ENCODE measurements around the gene PPP4R4.
A peak's percentile ranks its signal among the peaks of the same experiment; 100 is the strongest.

PPP4R4 gene

DNA sequence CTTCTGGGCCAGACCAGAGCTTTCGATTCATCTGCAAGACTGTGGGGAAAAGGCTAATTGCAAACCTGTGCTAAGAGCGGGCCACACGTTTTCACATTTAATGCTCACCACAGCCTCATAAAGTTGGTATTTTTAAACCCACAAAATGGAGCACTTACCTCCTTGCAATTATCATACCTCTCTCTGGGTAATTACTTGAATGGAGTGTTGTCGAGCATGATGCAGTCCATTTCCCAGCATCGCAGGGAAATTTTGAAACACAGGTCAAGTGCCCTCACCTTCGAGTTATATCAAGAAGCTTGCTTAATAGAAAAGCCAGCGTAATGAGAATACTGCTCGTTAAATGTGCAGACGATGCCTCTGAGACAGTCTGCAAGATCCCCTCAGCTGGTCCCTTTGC is 35.9 kb upstream of the PPP4R4 start:
- TF ChIP-seq, protein P1, sequence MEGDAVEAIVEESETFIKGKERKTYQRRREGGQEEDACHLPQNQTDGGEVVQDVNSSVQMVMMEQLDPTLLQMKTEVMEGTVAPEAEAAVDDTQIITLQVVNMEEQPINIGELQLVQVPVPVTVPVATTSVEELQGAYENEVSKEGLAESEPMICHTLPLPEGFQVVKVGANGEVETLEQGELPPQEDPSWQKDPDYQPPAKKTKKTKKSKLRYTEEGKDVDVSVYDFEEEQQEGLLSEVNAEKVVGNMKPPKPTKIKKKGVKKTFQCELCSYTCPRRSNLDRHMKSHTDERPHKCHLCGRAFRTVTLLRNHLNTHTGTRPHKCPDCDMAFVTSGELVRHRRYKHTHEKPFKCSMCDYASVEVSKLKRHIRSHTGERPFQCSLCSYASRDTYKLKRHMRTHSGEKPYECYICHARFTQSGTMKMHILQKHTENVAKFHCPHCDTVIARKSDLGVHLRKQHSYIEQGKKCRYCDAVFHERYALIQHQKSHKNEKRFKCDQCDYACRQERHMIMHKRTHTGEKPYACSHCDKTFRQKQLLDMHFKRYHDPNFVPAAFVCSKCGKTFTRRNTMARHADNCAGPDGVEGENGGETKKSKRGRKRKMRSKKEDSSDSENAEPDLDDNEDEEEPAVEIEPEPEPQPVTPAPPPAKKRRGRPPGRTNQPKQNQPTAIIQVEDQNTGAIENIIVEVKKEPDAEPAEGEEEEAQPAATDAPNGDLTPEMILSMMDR (IDR thresholded peaks at IDR 0.05; ENCODE audit: borderline replicate concordance, insufficient read depth, low read depth, low read length) = no peak
- no peak overlapping the region for H3K4me3 ChIP-seq (ENCODE audit: low read depth, low read length)

DNA sequence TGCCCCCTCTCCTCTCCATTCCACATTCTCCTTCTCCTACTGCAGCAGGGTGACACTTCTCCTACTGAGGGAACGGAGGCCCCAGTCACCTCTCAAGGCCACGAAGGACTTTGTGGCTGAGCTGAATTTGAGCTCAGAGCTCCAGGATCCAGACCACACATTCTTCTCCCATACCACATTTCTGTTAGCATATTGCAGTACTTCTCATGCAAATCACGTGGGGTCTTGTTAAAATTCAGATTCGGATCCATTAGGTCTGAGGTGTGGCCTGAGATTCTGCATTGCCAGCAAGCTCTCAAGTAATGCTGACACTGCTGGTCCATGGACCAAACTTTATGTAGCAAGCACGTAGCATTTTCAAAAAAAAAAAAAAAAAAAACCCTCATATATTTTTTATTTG is 35.1 kb upstream of the PPP4R4 start:
- TF ChIP-seq, protein P1 (IDR thresholded peaks at IDR 0.05; ENCODE audit: borderline replicate concordance, insufficient read depth, low read depth, low read length) = no peak
- no peak overlapping the region for H3K4me3 ChIP-seq (ENCODE audit: low read depth, low read length)

DNA sequence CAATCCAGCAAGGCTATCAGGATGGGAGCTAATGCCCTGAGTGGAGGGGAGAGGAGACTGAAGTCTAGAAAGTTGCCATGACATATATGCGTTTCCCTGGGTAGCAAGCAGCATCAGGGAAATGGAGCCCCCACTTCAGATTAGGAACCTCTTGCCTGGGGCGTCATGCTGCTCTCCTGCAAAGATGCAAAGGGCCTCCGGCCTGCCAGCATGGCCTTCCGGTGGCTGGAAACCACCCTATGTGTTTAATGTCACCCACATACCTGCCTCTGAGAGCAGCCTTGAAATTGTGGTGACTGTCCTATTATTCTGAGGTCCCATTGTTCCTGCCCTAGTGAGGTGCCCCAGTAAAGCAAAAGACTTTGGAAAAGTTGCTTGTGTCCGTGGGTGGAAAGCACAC is 34.7 kb upstream of the PPP4R4 start:
- no peak overlapping the region for H3K4me3 ChIP-seq (ENCODE audit: low read depth, low read length)
- TF ChIP-seq, protein P1 (IDR thresholded peaks at IDR 0.05; ENCODE audit: borderline replicate concordance, insufficient read depth, low read depth, low read length) = no peak

DNA sequence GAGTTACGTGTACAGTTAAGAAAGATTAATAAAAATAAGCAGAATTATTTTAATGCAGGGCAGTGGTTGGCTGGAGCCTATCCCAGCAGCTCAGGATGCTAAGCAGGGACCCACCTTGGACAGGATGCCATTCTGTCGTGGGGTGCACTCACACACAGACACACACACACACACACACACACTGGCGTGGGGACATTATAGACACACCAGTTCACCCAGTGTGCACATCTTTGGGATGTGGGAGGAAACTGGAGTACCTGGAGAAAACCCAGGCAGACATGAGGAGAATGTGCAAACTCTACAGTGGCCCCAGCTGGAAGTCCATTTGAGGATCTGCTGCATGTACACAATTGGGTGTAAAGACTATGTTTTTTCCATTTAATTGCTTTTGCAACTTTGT is 31.9 kb upstream of the PPP4R4 start:
- TF ChIP-seq, protein P1 (IDR thresholded peaks at IDR 0.05; ENCODE audit: borderline replicate concordance, insufficient read depth, low read depth, low read length) = no peak
- H3K4me3 ChIP-seq (ENCODE audit: low read depth, low read length) = no peak overlapping the region

DNA sequence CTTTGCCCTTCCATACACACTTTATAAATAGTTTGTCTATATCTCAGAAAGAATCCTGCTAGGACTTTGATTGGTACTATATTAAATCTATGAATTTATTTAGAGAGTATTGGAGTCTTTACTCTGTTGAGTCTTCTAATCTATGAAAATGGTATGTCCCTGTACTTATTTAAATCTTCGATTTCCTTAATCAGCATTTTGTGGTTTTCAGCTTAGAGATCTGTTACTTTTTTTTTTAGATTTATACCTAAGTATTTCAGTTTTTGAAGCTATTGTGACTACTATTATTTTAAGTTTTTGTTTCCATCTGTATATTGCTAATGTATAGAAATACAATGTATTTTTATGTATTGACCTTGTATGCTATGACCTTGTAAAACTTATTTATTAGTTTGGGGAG is 31.3 kb upstream of the PPP4R4 start:
- no peak overlapping the region for H3K4me3 ChIP-seq (ENCODE audit: low read depth, low read length)
- TF ChIP-seq, protein P1 (IDR thresholded peaks at IDR 0.05; ENCODE audit: borderline replicate concordance, insufficient read depth, low read depth, low read length) = no peak

DNA sequence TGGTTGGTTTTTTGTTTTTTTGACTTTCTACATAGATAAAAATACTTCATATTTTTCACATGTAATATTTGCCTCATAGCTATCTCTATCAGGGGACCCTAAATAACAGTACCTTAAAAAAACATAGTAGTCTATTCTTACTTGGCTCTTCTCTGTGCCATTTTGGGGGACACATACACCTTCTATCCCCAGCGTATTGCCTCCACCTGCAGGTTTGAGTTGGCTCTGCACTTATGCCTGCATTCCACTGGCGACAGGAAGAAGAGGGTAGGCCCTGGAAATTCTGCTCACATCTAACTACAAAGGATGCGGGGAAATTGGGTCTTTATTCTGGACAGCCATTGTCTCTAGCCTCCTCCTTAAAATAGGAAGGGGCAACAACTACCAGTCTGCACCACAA is 30.9 kb upstream of the PPP4R4 start:
- H3K4me3 ChIP-seq (ENCODE audit: low read depth, low read length) = no peak overlapping the region
- TF ChIP-seq, protein P1 (IDR thresholded peaks at IDR 0.05; ENCODE audit: borderline replicate concordance, insufficient read depth, low read depth, low read length) = peak; percentile 44; the same call in 1 of the 2 replicates

DNA sequence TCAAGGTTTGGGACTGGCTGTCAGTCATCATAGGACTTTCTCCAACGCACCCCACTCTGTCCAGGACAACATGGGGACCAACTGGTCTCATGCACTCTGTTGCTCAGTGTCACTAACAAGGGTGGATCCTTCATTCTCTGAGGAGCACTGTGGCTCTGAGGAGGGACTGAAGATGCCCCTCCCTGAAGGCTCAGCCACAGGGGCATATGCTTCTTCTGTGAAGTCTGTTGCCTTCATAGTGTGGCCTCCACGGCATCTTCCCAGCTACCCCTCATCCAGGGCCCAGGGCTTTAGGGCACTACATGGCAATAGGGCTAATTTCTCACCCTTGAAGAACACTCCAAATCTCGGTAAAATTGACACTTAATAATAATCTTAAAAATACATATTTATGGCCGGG is 30.4 kb upstream of the PPP4R4 start:
- no peak overlapping the region for H3K4me3 ChIP-seq (ENCODE audit: low read depth, low read length)
- TF ChIP-seq, protein P1 (IDR thresholded peaks at IDR 0.05; ENCODE audit: borderline replicate concordance, insufficient read depth, low read depth, low read length) = no peak

Data from GM12875 (cell line).